PC-9 (cell line): ENCODE data around the gene TBC1D5.

ENCODE experiments used
- CTCF ChIP-seq: fragments of 200-600 bp; sonication (generic); conservative IDR thresholded peaks from 2 replicates; pipeline ENCODE4 v1.6.1; 2017; ENCODE audit warnings: mixed run types, antibody characterized with exemption, mild to moderate bottlenecking, moderate library complexity
- EZH2 ChIP-seq: fragments of 200-600 bp; sonication (generic); IDR thresholded peaks from 2 replicates; pipeline ENCODE4 v1.8.0; 2017; ENCODE audit warnings: antibody characterized with exemption, low read depth

GRCh38 chr3:17580901-17581300 is 161.5 kb downstream of the TBC1D5 start:
- TF ChIP-seq CTCF (no peak), EZH2 (no peak)
